ENCODE data around the gene CPM.
"Not testable (repeated sequence)": the region's sequence is repeated elsewhere in the genome, so short reads cannot be mapped to it uniquely, and the experiment has no call there.

CPM gene

DNA sequence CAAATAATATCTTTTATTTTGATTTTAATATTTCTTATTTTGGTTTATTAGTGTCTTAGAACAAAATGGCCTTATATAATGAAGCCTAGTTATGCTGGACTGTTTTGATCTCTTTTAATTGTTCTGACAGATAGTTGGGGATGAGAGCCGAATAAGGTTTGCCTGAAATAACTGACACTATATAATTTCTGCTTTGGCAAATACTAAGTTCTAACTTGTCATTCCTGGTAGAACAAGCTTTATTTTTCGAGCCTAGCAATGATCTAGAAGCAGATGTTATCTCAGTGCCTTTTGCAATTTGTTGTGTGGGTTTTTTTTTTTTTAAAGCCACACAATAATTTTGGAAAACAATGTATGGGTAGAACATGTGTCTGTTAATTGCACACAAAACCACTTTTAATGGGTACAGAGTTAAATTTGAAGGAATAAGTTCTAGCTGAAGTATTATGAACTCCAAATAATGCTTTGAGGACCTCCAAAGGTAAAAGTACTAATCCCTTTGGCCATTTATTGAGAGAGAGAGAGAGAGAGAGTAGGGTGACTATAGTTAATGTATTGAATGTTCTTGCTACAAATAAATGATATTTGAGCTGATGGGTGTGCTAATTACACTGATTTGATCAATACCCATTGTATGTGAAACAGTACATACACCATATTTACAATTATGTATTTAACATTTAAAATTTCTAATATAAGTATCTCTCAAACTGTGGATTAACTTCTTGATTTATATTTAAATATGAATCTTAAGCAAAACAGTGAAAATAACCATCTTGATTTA is 90.0 kb downstream of the CPM start:
- Mint-ChIP-seq H3K27ac (peak overlapping the region in 1 of 2 donors; percentile 34), H3K27me3 (no peaks in the 10 kb centered on the region), H3K4me1 (peaks cover 4% of the 10 kb centered on the region), H3K4me3 (no peak overlapping the region), H3K9me3 (no peaks in the 10 kb centered on the region)
- no peak for ATAC-seq
- no peak for DNase-seq

GRCh38 chr12:68842123-68842522 is 90.8 kb downstream of the CPM start:
- H3K9me3 Mint-ChIP-seq = no peaks in the 10 kb centered on the region
- ATAC-seq (no peak), DNase-seq (no peak)
- H3K4me3 Mint-ChIP-seq = no peak overlapping the region
- H3K27me3 Mint-ChIP-seq = no peaks in the 10 kb centered on the region
- no peak overlapping the region for H3K27ac Mint-ChIP-seq
- peaks cover 4% of the 10 kb centered on the region for H3K4me1 Mint-ChIP-seq

DNA sequence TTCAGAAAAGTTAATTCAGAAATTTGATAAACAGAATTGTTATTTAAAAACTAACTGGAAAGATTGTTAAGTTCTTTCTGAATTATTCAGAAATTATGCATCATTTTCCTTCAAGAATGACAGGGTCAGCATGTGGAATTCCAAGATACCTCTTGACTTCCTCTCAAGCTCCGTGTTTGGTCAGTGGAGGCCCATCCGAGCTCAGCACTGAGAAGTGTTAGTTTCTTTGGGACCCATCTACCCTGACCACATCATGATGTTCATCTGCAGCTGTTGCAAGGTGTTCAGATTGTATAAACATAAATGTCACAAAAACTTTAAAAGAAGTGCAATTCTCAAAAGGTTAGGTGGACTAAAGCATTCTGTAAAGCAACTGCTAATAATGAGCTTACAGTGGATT is 91.3 kb downstream of the CPM start:
- no peaks in the 10 kb centered on the region for H3K9me3 Mint-ChIP-seq

DNA sequence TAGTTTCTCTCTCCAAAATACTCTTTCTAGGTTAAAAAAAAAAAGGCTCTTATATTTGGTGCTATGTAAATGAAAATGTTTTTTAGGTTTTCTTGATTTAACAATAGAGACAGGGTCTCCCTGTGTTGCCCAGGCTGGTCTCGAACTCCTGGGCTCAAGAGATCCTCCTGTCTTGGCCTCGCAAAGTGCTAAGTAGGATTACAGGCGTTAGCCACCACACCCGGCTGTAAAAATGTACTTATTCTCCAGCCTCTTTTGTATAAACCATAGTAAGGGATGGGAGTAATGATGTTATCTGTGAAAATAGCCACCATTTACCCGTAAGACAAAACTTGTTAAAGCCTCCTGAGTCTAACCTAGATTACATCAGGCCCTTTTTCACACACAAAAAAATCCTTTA is 91.8 kb downstream of the CPM start:
- not testable (repeated sequence) for H3K9me3 Mint-ChIP-seq, ATAC-seq, H3K4me1 Mint-ChIP-seq, DNase-seq, H3K27me3 Mint-ChIP-seq, H3K4me3 Mint-ChIP-seq
- peak overlapping the region in 1 of 2 donors; percentile 34 for H3K27ac Mint-ChIP-seq

More for the DNA sequence above, 91.3 kb downstream of the CPM start:
- no peaks in the 10 kb centered on the region for H3K27me3 Mint-ChIP-seq
- no peak for DNase-seq
- H3K27ac Mint-ChIP-seq = no peak overlapping the region
- peaks cover 4% of the 10 kb centered on the region for H3K4me1 Mint-ChIP-seq
- H3K4me3 Mint-ChIP-seq = no peak overlapping the region
- no peak for ATAC-seq

GRCh38 chr12:68839183-68840147 is 93.5 kb downstream of the CPM start:
- H3K4me1 Mint-ChIP-seq = peaks cover 13% of the 10 kb centered on the region
- no peaks in the 10 kb centered on the region for H3K9me3 Mint-ChIP-seq
- H3K27me3 Mint-ChIP-seq = no peaks in the 10 kb centered on the region
- H3K4me3 Mint-ChIP-seq = no peak overlapping the region
- DNase-seq (no peak), ATAC-seq (no peak)
- peak overlapping the region in 1 of 2 donors; percentile 83 for H3K27ac Mint-ChIP-seq

GRCh38 chr12:68838046-68838886 is 94.7 kb downstream of the CPM start:
- Mint-ChIP-seq H3K27ac (no peak overlapping the region), H3K4me1 (peaks cover 13% of the 10 kb centered on the region)
- no peak for DNase-seq

DNA sequence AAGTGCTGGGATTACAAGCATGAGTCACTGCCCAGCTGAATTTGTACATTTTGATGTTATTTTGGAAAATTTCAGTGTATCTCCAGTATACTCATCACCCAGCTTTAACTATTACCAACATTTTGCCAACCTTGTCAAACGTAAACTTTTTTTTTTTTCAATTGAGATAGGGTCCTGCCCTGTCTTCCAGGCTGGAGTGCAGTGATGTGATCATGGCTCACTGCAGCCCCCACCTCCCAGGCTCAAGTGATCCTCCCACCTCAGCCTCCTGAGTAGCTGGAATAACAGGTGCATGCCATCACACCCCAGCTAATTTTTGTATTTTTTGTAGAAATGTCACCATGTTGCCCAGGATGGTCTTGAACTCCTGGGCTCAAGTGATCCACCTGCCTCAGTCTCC is 95.8 kb downstream of the CPM start:
- Mint-ChIP-seq H3K4me1 (peaks cover 9% of the 10 kb centered on the region), H3K9me3 (no peaks in the 10 kb centered on the region), H3K27ac (no peak overlapping the region), H3K27me3 (no peaks in the 10 kb centered on the region), H3K4me3 (no peak overlapping the region)
- ATAC-seq = no peak
- no peak for DNase-seq

More at GRCh38 chr12:68838046-68838886, 94.7 kb downstream of the CPM start:
- H3K9me3 Mint-ChIP-seq = no peaks in the 10 kb centered on the region
- no peak overlapping the region for H3K4me3 Mint-ChIP-seq
- ATAC-seq = no peak
- no peaks in the 10 kb centered on the region for H3K27me3 Mint-ChIP-seq

DNA sequence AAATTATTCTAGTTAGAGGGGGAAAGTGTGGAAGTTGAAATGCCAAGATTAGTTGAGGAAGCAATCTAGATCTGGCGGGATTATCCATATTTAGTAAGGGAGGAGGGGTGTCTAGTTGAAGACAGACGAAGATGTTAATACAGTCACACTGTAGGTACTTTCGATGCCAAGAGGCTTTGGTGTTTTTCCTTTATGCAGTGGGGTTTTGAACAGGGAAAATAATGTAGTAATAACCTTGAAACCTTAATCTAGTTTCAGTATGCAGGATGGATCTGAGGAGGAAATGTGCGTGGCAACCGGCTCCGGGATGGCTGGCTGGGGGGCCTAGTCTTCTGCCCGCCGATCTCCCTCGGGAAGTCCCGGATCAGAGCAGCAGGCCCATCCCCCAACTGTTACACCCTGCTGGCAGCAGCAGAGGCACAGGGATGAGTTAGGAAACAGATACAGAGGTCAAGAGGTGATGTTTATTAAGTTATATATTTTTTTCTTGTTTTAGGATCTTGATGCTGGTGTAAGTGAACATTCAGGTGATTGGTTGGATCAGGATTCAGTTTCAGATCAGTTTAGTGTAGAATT is 97.5 kb downstream of the CPM start:
- H3K27ac Mint-ChIP-seq = peak overlapping the region in 1 of 2 donors; percentile 36
- H3K4me3 Mint-ChIP-seq = no peak overlapping the region
- peaks cover 17% of the 10 kb centered on the region for H3K4me1 Mint-ChIP-seq
- no peaks in the 10 kb centered on the region for H3K27me3 Mint-ChIP-seq
- no peak for DNase-seq
- H3K9me3 Mint-ChIP-seq = no peaks in the 10 kb centered on the region
- no peak for ATAC-seq

GRCh38 chr12:68833508-68833907 is 99.5 kb downstream of the CPM start:
- H3K27ac Mint-ChIP-seq = no peak overlapping the region
- H3K27me3 Mint-ChIP-seq = no peaks in the 10 kb centered on the region
- peaks cover 23% of the 10 kb centered on the region for H3K4me1 Mint-ChIP-seq
- no peaks in the 10 kb centered on the region for H3K9me3 Mint-ChIP-seq
- DNase-seq (no peak), ATAC-seq (no peak)
- H3K4me3 Mint-ChIP-seq = no peak overlapping the region

DNA sequence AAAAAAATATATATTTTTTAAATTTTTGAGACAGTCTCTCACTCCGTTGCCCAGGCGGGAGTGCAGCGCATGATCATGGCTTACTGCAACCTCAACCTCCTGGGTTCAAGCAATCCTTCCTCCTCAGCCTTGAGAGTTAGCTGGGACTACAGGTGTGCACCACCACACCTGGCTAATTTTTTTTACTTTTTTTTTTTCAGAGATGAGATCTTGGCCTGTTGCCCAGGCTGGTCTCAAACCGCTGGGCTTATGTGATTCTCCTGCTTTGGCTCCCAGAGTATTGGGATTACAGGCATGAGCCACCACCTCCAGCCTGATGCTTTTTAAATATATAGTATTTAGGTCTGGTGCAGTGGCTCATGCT is 100.5 kb downstream of the CPM start:
- no peak overlapping the region for H3K4me3 Mint-ChIP-seq
- no peak for DNase-seq
- H3K27ac Mint-ChIP-seq = no peak overlapping the region
- ATAC-seq = no peak
- peaks cover 23% of the 10 kb centered on the region for H3K4me1 Mint-ChIP-seq
- no peaks in the 10 kb centered on the region for H3K27me3 Mint-ChIP-seq
- H3K9me3 Mint-ChIP-seq = no peaks in the 10 kb centered on the region

DNA sequence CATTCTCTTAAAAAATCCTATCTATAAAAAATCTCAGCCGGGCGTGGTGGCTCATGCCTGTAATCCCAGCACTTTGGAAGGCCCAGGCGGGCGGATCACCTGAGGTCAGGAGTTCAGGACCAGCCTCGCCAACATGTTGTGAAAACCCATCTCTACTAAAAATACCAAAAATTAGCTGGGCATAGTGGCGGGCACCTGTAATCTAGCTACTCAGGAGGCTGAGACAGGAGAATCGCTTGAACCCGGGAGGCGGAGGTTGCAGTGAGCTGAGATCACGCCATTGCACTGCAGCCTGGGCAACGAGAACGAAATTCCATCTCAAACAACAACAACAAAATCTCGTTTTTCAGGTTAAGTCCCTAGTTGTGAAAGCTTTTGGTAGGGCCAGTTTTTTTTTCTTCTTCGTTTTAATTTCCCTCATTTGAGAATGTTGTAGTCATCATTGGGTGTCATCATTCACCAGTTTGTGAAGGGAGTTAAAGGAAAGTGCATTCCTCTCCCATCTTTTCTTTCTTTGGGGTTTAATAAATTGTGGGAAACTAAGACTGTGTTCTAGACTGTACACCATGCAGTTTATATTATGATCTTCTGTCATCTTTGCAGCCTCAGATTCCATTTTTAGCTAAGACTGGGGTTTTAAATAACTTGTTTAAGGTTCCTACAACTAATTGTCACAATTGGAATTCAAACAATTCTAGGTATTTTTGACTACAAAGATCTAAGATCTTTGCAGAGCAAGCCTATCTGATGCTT is 101.0 kb downstream of the CPM start:
- H3K4me3 Mint-ChIP-seq = no peak overlapping the region
- DNase-seq (no peak), ATAC-seq (no peak)
- no peaks in the 10 kb centered on the region for H3K9me3 Mint-ChIP-seq
- no peak overlapping the region for H3K27ac Mint-ChIP-seq
- no peaks in the 10 kb centered on the region for H3K27me3 Mint-ChIP-seq
- peaks cover 23% of the 10 kb centered on the region for H3K4me1 Mint-ChIP-seq

DNA sequence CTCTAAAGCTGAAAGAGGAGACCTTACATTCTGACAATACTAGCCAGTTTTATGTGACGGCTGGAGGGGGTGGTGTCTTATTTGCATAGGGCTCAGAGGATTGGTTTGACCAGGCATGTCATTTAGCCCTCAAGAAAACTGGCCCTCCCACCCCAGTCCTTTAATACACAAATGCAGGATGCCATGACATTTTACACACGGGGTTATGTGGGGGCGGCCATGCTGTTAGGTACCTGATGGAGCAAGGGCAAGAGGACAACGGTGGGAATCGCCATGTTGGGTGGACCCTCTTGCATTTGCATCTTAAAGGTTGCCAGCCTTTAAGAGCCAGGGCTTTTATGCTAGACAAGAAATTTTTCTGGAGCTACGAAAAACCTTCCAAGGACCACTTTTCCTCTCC is 101.7 kb downstream of the CPM start:
- DNase-seq (no peak), ATAC-seq (no peak)
- no peak overlapping the region for H3K27ac Mint-ChIP-seq
- peaks cover 23% of the 10 kb centered on the region for H3K4me1 Mint-ChIP-seq
- no peak overlapping the region for H3K4me3 Mint-ChIP-seq
- no peaks in the 10 kb centered on the region for H3K27me3 Mint-ChIP-seq
- no peaks in the 10 kb centered on the region for H3K9me3 Mint-ChIP-seq

- ATAC-seq (no peak), DNase-seq (no peak)
- no peaks in the 10 kb centered on the region for H3K9me3 Mint-ChIP-seq
- no peak overlapping the region for H3K4me3 Mint-ChIP-seq
- no peak overlapping the region for H3K27ac Mint-ChIP-seq
- peaks cover 21% of the 10 kb centered on the region for H3K4me1 Mint-ChIP-seq
- H3K27me3 Mint-ChIP-seq = no peaks in the 10 kb centered on the region
Measured at GRCh38 chr12:68828672-68829068, 104.3 kb downstream of the CPM start.

- ATAC-seq = no peak
- no peaks in the 10 kb centered on the region for H3K27me3 Mint-ChIP-seq
- no peak overlapping the region for H3K27ac Mint-ChIP-seq
- H3K4me3 Mint-ChIP-seq = no peak overlapping the region
- no peak for DNase-seq
- no peaks in the 10 kb centered on the region for H3K9me3 Mint-ChIP-seq
- peaks cover 21% of the 10 kb centered on the region for H3K4me1 Mint-ChIP-seq
Measured at GRCh38 chr12:68827895-68828671, 104.9 kb downstream of the CPM start.
